HCT116 (cell line): ENCODE results near the gene DIO2. TPM values are rescaled to one million over a fixed set of nuclear protein-coding genes. Genes with fewer than 3 reads are reported as not detected.

ENCODE experiments used
- ATAC-seq: fragments of 200-7000 bp; cut with Tn5 transposase; 2 replicates; pipeline ENCODE4 v1.9.1; 2020; ENCODE audit warnings: mild to moderate bottlenecking, moderate library complexity
- BruUV-seq: library from RNA; stranded (reverse); fragments of 400-500 nt; replicated peaks from 2 replicates; lab custom pipeline; 2021; lab: Mats Ljungman, UMichigan
- CTCF ChIA-PET: fragments of 300-600 bp; sonication (Branson Sonifier 250); formaldehyde crosslinking; loops from one replicate; lab custom pipeline; 2021; ENCODE audit warnings: antibody characterized with exemption; lab: Charles Lee
- POLR2A ChIA-PET: fragments of 300-600, 350-600 bp; sonication (Branson Sonifier 250); formaldehyde crosslinking; loops from one replicate; lab custom pipeline; 2021; ENCODE audit warnings: antibody characterized with exemption; lab: Charles Lee
- RAD21 ChIA-PET, 2 experiments: fragments of 300-600 bp; sonication (Branson Sonifier 250); formaldehyde crosslinking; loops; one replicate each; lab custom pipeline; 2023; ENCODE audit warnings: low total read pairs in 2 of 2; ENCODE audit not compliant: uncharacterized antibody in 2 of 2, unreplicated experiment in 2 of 2, low non-redundant PET in 1 of 2; lab: Charles Lee
- DNase-seq: peaks from one replicate; pipeline ENCODE4 v3.0.0-alpha.2; 2010; ENCODE audit warnings: low read depth, low spot score
- H2AFZ ChIP-seq: fragments of 200-600 bp; shearing (Covaris generic), sonication (generic); 2 replicates; pipeline ENCODE4 v1.6.1; 2017; ENCODE audit warnings: low read depth, mixed run types, mixed read lengths, antibody characterized with exemption, low read length; ENCODE audit not compliant: poor library complexity, severe bottlenecking
- H3K27ac ChIP-seq: 2 replicates; pipeline ENCODE4 v1.5.1; 2012; ENCODE audit warnings: low read depth, low read length
- H3K27me3 ChIP-seq: fragments of 200-600 bp; sonication (generic); 2 replicates; pipeline ENCODE4 v1.6.1; 2016; ENCODE audit warnings: mixed run types, low read length, mixed read lengths; ENCODE audit not compliant: insufficient read depth
- H3K36me3 ChIP-seq, 2 experiments: fragments of 200-500 bp in 1 of 2; fragments of 200-600 bp in 1 of 2; sonication (Bioruptor generic) in 1 of 2; sonication (generic) in 1 of 2; 2 replicates each; pipeline versions ENCODE4 v1.5.1 to v1.6.1; 2014 to 2016; ENCODE audit warnings: low read length in 2 of 2, inconsistent platforms in 1 of 2, mixed read lengths in 1 of 2, mixed run types in 1 of 2; ENCODE audit not compliant: insufficient read depth in 2 of 2, control insufficient read depth in 1 of 2
- H3K4me1 ChIP-seq, 2 experiments: fragments of 200-600 bp in 1 of 2; sonication (generic) in 1 of 2; 2 replicates each; pipeline versions ENCODE4 v1.5.1 to v1.6.1; 2012 to 2017; ENCODE audit warnings: low read length in 2 of 2, inconsistent platforms in 1 of 2, mild to moderate bottlenecking in 1 of 2, mixed read lengths in 1 of 2, mixed run types in 1 of 2, moderate library complexity in 1 of 2; ENCODE audit not compliant: insufficient read depth in 2 of 2, control insufficient read depth in 1 of 2
- H3K4me2 ChIP-seq: fragments of 200-600 bp; sonication (generic); 2 replicates; pipeline ENCODE4 v1.6.1; 2017; ENCODE audit warnings: mixed run types, low read length, mixed read lengths
- H3K4me3 ChIP-seq, 2 experiments: fragments of 200-600 bp in 1 of 2; sonication (generic) in 1 of 2; replicated peaks in 1 of 2; 2 replicates each; pipeline ENCODE4 v1.5.1; 2011 to 2016; ENCODE audit warnings: low read length in 2 of 2, control low read depth in 1 of 2, low read depth in 1 of 2, mild to moderate bottlenecking in 1 of 2, mixed read lengths in 1 of 2, mixed run types in 1 of 2
- H3K79me2 ChIP-seq: fragments of 200-600 bp; sonication (generic); 2 replicates; pipeline ENCODE4 v1.6.1; 2017; ENCODE audit warnings: mild to moderate bottlenecking, mixed run types, low read length, moderate library complexity, mixed read lengths; ENCODE audit not compliant: insufficient read depth
- H3K9ac ChIP-seq: fragments of 200-600 bp; sonication (generic); 2 replicates; pipeline ENCODE4 v1.6.1; 2016; ENCODE audit warnings: low read length, mixed read lengths
- H3K9me2 ChIP-seq: fragments of 200-600 bp; sonication (generic), shearing (Covaris generic); 2 replicates; pipeline ENCODE4 v1.6.1; 2017; ENCODE audit warnings: mixed run types, mild to moderate bottlenecking, moderate library complexity; ENCODE audit not compliant: insufficient read depth
- H3K9me3 ChIP-seq, 2 experiments: fragments of 200-500 bp in 1 of 2; fragments of 200-600 bp in 1 of 2; sonication (Bioruptor generic) in 1 of 2; sonication (generic) in 1 of 2; 2 replicates each; pipeline ENCODE4 v1.6.1; 2014 to 2017; ENCODE audit warnings: low read length in 2 of 2, mixed read lengths in 2 of 2, inconsistent platforms in 1 of 2, low read depth in 1 of 2, mild to moderate bottlenecking in 1 of 2, mixed run types in 1 of 2, moderate library complexity in 1 of 2; ENCODE audit not compliant: control insufficient read depth in 1 of 2, insufficient read depth in 1 of 2
- H4K20me1 ChIP-seq: fragments of 200-600 bp; sonication (generic), shearing (Covaris generic); 2 replicates; pipeline ENCODE4 v1.6.1; 2017; ENCODE audit warnings: mixed run types, mild to moderate bottlenecking, moderate library complexity; ENCODE audit not compliant: insufficient read depth
- ATF3 ChIP-seq: IDR thresholded peaks from 2 replicates; pipeline ENCODE4 v1.6.1; 2012
- CBX3 ChIP-seq: IDR thresholded peaks from 2 replicates; pipeline ENCODE4 v1.6.1; 2012; ENCODE audit warnings: low read depth
- EGR1 ChIP-seq: IDR thresholded peaks from 2 replicates; pipeline ENCODE4 v1.6.1; 2012; ENCODE audit warnings: low read depth
- ELF1 ChIP-seq: IDR thresholded peaks from 2 replicates; pipeline ENCODE4 v1.6.1; 2012; ENCODE audit warnings: low read depth, borderline replicate concordance
- EZH2 ChIP-seq: fragments of 200-600 bp; sonication (generic); IDR thresholded peaks from 2 replicates; pipeline ENCODE4 v1.6.1; 2017; ENCODE audit warnings: antibody characterized with exemption, mixed run types
- FOSL1 ChIP-seq: IDR thresholded peaks from 2 replicates; pipeline ENCODE4 v1.6.1; 2012; ENCODE audit warnings: low read depth
- MAX ChIP-seq: IDR thresholded peaks from 2 replicates; pipeline ENCODE4 v1.6.1; 2012
- POLR2A ChIP-seq: IDR thresholded peaks from 2 replicates; pipeline ENCODE4 v1.7.0; 2011; ENCODE audit warnings: borderline replicate concordance; ENCODE audit not compliant: insufficient read depth, insufficient read length; ENCODE audit errors: extremely low read depth
- POLR2AphosphoS5 ChIP-seq: IDR thresholded peaks from 2 replicates; pipeline ENCODE4 v1.6.1; 2011; ENCODE audit warnings: mild to moderate bottlenecking, low read depth, low read length, moderate library complexity
- RAD21 ChIP-seq: IDR thresholded peaks from 2 replicates; pipeline ENCODE4 v1.6.1; 2012; ENCODE audit warnings: low read depth, mild to moderate bottlenecking
- REST ChIP-seq: IDR thresholded peaks from 2 replicates; pipeline ENCODE4 v1.6.1; 2012; ENCODE audit warnings: low read depth
- SIN3A ChIP-seq: IDR thresholded peaks from 2 replicates; pipeline ENCODE4 v1.6.1; 2012; ENCODE audit warnings: low read depth
- SP1 ChIP-seq: IDR thresholded peaks from 2 replicates; pipeline ENCODE4 v1.6.1; 2012; ENCODE audit warnings: low read depth
- TCF7L2 ChIP-seq: IDR thresholded peaks from 2 replicates; pipeline ENCODE4 v1.7.0; 2011; ENCODE audit warnings: borderline replicate concordance, inconsistent platforms; ENCODE audit not compliant: insufficient read depth, insufficient read length; ENCODE audit errors: extremely low read depth
- ZNF274 ChIP-seq: fragments of 200-500 bp; sonication (Bioruptor generic); IDR thresholded peaks from 2 replicates; pipeline ENCODE4 v1.6.1; 2014; ENCODE audit warnings: mild to moderate bottlenecking, low read depth, low read length, inconsistent platforms
- intact Hi-C: fragments of 100-400 bp; cut with micrococcal nuclease; formaldehyde crosslinking; loops from 2 replicates; pipeline ENCODE4 v1.10.0; 2022
- total RNA-seq: library from RNA; stranded (reverse); gene quantifications from one replicate; pipeline ENCODE4 v1.2.1, GENCODE V29; 2021; ENCODE audit not compliant: unreplicated experiment

Gene DIO2
- total RNA-seq, 1 experiment from 2014 or later: 0.10 TPM

- no peak for TF ChIP-seq EZH2
These were observed 59.1 kb downstream of the DIO2 start (continued) for GRCh38 chr14:80152166-80152565.

- TF ChIP-seq EZH2 (no peak), CBX3 (no peak), FOSL1 (no peak), RAD21 (no peak), POLR2AphosphoS5 (no peak), ATF3 (no peak), SIN3A (no peak), POLR2A (no peak), EGR1 (no peak), TCF7L2 (no peak), ELF1 (no peak), ZNF274 (no peak), REST (no peak), SP1 (no peak), MAX (no peak)
- POLR2A ChIA-PET: no interaction called here
- H3K9ac ChIP-seq: no peak overlapping the region
- no peaks in the 10 kb centered on the region; a peak in 1 of 4 replicates for H3K9me3 ChIP-seq
- no peaks in the 10 kb centered on the region for H3K4me1 ChIP-seq
- H3K27ac ChIP-seq: no peak overlapping the region
- DNase-seq: no peak
- H3K4me2 ChIP-seq: no peak overlapping the region
- no peaks in the 10 kb centered on the region for H3K27me3 ChIP-seq
- no peaks in the 10 kb centered on the region for H3K36me3 ChIP-seq
- RAD21 ChIA-PET: no interaction called here
- no peak for ATAC-seq
- intact Hi-C loops: no loop called here
- no TSS peak for BruUV-seq
- no peaks in the 10 kb centered on the region for H3K79me2 ChIP-seq
- H3K9me2 ChIP-seq: no peaks in the 10 kb centered on the region
- no peaks in the 10 kb centered on the region for H4K20me1 ChIP-seq
- no peak overlapping the region for H3K4me3 ChIP-seq
- CTCF ChIA-PET: no interaction called here
- H2AFZ ChIP-seq: no peak overlapping the region
These were observed 61.0 kb downstream of the DIO2 start for GRCh38 chr14:80150301-80150700.
